DMS53 (cell line): Measurements from ENCODE around the gene MIX23.
A peak's percentile ranks its signal among the peaks of the same experiment; 100 is the strongest.

Source experiments
- DNase-seq: peaks from one replicate; lab custom pipeline; 2025; lab: John Stamatoyannopoulos, UW

MIX23 gene

GRCh38 chr3:122382888-122383666 lies at the start of gene MIX23:
MIX23 (minus strand) TSS chr3:122383231; CDS start chr3:122383224, 7 bp downstream.
- DNase-seq = peak; percentile 92

- peak; percentile 3 for DNase-seq
Observed at GRCh38 chr3:122430371-122430770, 47.3 kb upstream of the MIX23 start.

- no peak for DNase-seq
Observed at GRCh38 chr3:122427857-122428471, 44.9 kb upstream of the MIX23 start.

- no peak for DNase-seq
Observed at GRCh38 chr3:122421836-122422235, 38.8 kb upstream of the MIX23 start.

GRCh38 chr3:122421101-122421500 lies 38.1 kb upstream of the MIX23 start:
- DNase-seq = no peak

GRCh38 chr3:122416966-122417365 lies 33.9 kb upstream of the MIX23 start:
- DNase-seq = no peak

GRCh38 chr3:122415762-122416654 lies 33.0 kb upstream of the MIX23 start, which contains the start of gene WDR5B:
WDR5B (minus strand) TSS chr3:122416062; CDS start chr3:122415528, 534 bp downstream.
- no peak for DNase-seq

GRCh38 chr3:122415104-122415744 lies 32.2 kb upstream of the MIX23 start:
- DNase-seq = no peak

- DNase-seq = no peak
Observed at GRCh38 chr3:122414391-122414790, 31.4 kb upstream of the MIX23 start.

- peak; percentile 1 for DNase-seq
Observed at GRCh38 chr3:122410639-122411038, 27.6 kb upstream of the MIX23 start.

GRCh38 chr3:122410111-122410510 lies 27.1 kb upstream of the MIX23 start:
- DNase-seq = no peak

- no peak for DNase-seq
Observed at GRCh38 chr3:122409446-122409845, 26.4 kb upstream of the MIX23 start.

- DNase-seq = no peak
Observed at GRCh38 chr3:122407946-122408345, 24.9 kb upstream of the MIX23 start.

- DNase-seq = no peak
Observed at GRCh38 chr3:122406198-122406597, 23.2 kb upstream of the MIX23 start.

GRCh38 chr3:122405015-122405414 lies 22.0 kb upstream of the MIX23 start:
- DNase-seq = no peak

GRCh38 chr3:122403489-122403888 lies 20.5 kb upstream of the MIX23 start:
- DNase-seq = no peak

- DNase-seq = no peak
Observed at GRCh38 chr3:122398920-122399319, 15.9 kb upstream of the MIX23 start.

- DNase-seq = no peak
Observed at GRCh38 chr3:122397201-122397600, 14.2 kb upstream of the MIX23 start.

- DNase-seq = no peak
Observed at GRCh38 chr3:122396511-122396910, 13.5 kb upstream of the MIX23 start.

- DNase-seq = no peak
Observed at GRCh38 chr3:122395582-122395981, 12.6 kb upstream of the MIX23 start.

- no peak for DNase-seq
Observed at GRCh38 chr3:122394173-122394572, 11.1 kb upstream of the MIX23 start.
